PFSK-1 (cell line): Measurements from ENCODE around the gene GPATCH8.

ENCODE experiments used
- POLR2AphosphoS5 ChIP-seq: IDR thresholded peaks from 2 replicates; pipeline ENCODE4 v1.6.1; 2012; ENCODE audit warnings: low read depth, mild to moderate bottlenecking, control low read depth, low read length, moderate library complexity
- SIN3A ChIP-seq: IDR thresholded peaks from 2 replicates; pipeline ENCODE4 v1.6.1; 2012; ENCODE audit warnings: mild to moderate bottlenecking, low read length, moderate library complexity, borderline replicate concordance; ENCODE audit not compliant: insufficient read depth
- TAF1 ChIP-seq: IDR thresholded peaks from 2 replicates; pipeline ENCODE4 v1.6.1; 2012; ENCODE audit warnings: low read length, control low read depth, borderline replicate concordance; ENCODE audit not compliant: insufficient read depth

- TF ChIP-seq TAF1, result no peak
- no peak for TF ChIP-seq POLR2AphosphoS5
- TF ChIP-seq SIN3A, result no peak
These were observed 6.4 kb downstream of the GPATCH8 start for GRCh38 chr17:44496815-44497214.
